Stimulated activated CD8-positive, alpha-beta memory T cell treated with anti-CD3 and anti-CD28 coated beads, Interleukin-4, amount 100 ng/mL, for 1 hour (primary cell): ENCODE data around the gene TBX1.
"Not testable (repeated sequence)": the region's sequence is repeated elsewhere in the genome, so short reads cannot be mapped to it uniquely, and the experiment has no call there.

Source experiments
- DNase-seq, 2 donors: peaks; one replicate each; pipeline ENCODE4 v3.0.0-alpha.2; 2020; ENCODE audit warnings: low read depth in 2 of 2, low spot score in 1 of 2

Gene TBX1

DNA sequence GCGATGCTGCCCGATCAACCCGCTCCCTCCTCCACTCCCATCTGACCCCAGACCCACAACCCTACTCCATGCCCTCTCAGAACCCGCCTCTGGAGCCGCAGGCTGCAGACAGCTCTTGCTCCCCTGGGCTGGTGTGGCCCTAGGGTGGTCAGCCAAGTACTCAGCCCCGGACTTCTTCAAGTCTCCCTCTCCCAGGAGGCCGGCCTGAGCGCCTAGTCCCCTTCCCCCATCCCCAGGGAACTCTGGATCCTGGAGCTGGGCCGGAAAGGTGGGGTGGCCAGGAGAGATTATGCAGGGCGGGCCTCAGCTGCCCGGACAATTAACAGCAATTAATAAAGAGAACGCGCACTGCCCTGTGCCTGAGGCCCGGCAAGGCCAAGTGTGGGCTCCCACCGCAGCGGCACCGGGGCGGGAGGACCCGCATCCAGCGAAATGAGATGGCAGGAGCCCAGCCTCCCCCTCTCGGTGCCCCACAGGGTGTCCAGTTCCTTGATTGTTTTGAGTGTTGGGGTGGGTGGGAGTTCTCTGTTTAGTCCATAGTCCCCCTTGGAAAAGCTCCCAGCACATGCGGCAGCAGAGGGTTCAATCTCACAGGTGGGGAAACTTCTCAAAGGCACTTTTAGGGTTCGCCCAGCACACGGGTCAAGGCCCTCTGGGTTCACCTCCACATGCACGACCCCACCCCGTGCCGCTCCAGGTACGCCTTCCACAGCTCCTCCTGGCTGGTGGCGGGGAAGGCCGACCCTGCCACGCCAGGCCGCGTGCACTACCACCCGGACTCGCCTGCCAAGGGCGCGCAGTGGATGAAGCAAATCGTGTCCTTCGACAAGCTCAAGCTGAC, 3.1 kb downstream of the TBX1 start:
- DNase-seq: no peak

DNA sequence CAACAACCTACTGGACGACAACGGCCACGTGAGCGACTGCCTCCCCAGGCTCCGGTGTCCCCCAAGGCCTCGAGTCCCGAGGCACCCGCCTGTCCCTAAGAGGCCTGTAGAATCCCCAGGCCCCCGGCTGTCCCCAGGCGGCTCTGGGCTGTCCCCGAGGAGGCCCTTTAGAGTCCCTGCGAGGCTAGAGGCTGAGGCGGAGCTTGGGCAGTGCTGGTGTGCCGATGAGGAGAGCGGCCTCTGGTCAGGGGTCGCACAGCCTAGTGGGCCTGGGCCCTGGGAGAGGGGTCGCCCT, 3.7 kb downstream of the TBX1 start:
- no peak for DNase-seq

DNA sequence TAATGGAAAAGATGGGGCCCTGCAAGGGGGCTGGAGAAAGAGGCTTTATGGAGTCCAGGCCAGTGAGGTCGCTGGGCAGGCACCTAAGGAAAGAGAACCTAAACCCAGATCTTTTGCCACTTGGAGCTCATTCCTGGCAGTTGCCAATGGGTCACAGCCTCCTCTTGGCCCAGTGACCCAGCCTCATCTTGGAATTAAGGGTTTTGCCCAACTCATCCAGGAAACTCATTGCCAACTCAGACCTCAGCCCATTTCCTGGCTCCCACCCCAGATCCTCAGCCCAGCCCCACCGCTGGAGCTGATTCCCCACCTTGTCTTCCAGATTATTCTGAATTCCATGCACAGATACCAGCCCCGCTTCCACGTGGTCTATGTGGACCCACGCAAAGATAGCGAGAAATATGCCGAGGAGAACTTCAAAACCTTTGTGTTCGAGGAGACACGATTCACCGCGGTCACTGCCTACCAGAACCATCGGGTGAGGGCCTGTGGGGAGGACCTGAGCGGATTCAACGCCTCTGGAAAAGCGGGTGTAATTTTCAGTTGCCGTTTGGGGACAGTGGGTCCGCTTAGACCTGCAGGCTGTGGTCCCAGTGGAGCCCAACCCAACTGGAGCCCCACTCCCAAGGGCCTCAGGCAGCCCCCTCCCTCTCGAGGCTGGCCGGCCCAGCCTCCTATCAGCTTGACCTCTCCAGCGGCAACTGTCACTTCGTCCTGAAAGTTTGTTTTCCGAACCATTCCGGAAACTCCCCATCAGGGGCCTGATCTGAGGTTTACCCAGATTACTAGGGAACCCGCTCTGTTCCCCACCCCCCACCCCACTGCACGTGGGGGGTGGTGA, 4.3 kb downstream of the TBX1 start:
- DNase-seq: no peak

- DNase-seq: no peak
Measured at GRCh38 chr22:19765477-19766239, 5.1 kb downstream of the TBX1 start.

GRCh38 chr22:19766240-19766510, 5.6 kb downstream of the TBX1 start:
- DNase-seq: no peak

- DNase-seq: no peak
Measured at GRCh38 chr22:19766511-19767426, 6.2 kb downstream of the TBX1 start.

- DNase-seq: no peak
Measured at GRCh38 chr22:19767427-19768341, 7.1 kb downstream of the TBX1 start.

DNA sequence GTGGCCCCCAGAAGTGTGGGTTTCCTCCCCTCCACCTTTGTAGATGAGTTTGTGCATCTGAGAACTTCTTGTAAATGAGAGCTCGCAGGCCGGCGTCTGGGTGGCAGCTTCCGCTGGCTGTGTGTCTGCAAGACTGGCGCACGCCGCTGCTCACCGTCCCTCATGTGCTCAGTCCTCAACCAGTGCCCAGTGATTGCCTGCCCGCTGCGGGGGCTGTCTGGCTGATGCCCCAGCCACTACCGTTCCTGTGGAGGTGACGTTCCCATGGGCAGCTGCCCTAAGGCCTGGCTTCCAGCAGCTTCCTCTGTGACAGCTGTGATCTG, 8.8 kb downstream of the TBX1 start:
- DNase-seq: no peak

DNA sequence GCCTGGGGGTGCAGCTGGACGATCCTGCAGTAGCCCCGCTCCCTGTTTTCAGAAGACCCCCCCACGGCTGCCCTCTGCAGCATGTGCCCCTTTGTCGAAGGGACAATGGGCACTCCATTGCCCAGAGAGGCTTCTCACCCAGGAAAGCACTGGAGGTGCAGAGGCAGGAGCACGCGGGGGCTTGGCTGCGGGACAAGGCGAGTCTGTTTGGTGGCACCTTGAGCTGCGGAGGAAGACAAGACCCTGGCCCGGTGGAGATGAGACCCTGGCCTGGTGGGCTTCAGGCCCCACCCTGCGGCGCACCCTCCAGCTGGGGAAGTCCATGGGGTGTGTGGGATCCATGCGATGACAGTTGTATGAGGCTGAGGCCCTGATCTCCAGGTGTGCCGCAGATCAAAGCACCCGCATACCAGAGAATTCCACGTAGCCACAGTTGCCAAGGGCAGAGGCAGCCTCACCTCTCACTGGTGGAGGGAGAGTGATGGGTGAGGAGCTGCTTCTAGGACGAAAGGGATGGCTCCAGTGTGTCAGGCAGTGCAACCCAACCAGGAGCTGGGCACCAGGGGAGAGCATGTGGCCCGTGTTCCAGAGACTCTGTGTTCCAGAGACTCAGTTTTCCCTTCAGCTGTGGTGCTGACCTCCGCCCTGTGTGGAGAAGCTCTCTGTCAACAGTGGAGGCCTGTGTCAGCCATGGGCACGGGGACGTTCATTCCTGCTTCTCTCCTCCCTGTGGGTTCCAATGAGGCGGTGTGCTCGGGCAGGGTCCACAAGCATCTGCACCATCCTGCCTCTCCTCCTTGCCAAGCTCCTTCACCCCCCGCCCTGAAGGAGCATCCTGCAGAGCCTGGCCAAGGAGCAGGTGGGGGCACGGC, 10.0 kb downstream of the TBX1 start:
- no peak for DNase-seq

DNA sequence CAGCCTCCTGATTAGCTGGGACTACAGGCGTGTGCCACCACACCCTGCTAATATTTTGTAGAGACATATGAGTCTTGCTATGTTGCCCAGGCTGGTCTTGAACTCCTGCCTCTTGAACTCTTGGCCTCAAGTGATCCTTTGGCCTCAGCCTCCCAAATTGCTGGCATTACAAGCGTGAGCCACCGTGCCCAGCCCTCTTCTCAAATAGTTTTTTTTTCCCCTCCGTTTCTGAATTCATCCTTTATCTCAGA, 11.8 kb downstream of the TBX1 start:
- no peak for DNase-seq

- no peak for DNase-seq
Measured at GRCh38 chr22:19772673-19773469, 12.3 kb downstream of the TBX1 start.

DNA sequence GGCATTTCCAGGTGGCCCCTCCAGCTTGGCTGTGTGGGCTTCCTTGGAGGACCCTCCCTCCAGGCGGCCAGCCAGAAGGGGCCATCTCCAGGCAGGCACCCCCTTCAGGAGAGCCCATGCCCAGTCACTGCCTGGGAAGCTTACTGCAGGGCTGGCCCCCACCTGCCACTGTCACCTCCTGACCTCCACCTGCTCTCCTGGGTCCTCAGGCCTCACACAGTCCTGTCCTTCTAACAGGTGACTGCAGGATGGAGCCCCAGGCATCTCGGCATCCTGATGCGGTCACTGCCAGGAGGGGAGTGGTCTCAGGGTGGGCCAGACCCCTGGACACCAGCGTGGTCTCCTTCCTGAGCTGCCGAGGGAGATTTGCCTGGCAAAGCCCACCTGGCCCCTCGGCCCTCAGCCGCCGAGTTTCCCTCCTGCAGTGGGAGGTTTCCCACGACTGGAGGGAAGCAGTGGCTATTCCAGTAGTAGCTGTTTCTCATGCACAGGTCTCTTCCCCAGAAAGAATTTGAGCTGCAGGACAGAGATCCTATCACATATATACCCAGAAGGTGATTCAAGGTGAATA, 13.0 kb downstream of the TBX1 start:
- no peak for DNase-seq

- DNase-seq: no peak
Measured at GRCh38 chr22:19774628-19775027, 14.1 kb downstream of the TBX1 start.

- DNase-seq: no peak
Measured at GRCh38 chr22:19775496-19776325, 15.1 kb downstream of the TBX1 start.

- no peak for DNase-seq
Measured at GRCh38 chr22:19776433-19777031, 16.0 kb downstream of the TBX1 start.

- not testable (repeated sequence) for DNase-seq
Measured at GRCh38 chr22:19777192-19777591, 16.6 kb downstream of the TBX1 start.

DNA sequence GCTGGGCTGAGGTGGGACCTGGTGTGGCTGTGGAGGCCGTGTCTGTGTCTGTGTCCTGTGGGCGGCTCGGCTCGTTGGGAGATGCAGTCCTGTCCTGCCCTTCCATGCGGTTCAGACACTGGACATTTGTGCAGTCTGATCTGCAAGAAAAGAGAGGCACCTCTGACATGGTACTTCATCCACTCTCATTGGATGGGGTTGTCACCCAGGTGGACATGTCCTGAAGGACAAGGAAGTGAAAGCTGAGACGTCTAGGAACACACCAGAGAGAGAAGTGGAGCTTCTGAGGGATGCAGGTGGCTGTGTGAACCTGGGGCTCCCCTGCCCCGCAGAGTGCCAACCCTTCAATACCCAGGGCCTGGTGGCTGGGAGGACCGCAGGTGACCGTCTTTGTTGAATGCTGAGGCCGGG, 18.4 kb downstream of the TBX1 start:
- DNase-seq: no peak
